Activated CD8-positive, alpha-beta T cell treated with anti-CD3 and anti-CD28 coated beads, Interleukin-2, amount 10 ng/mL, durations not matched to agents 7 days and 5 days (primary cell): ENCODE results near the gene KRTAP5-1. TPM values are rescaled to one million over a fixed set of nuclear protein-coding genes. Genes with fewer than 3 reads are reported as not detected.
"Not testable (repeated sequence)": the region's sequence is repeated elsewhere in the genome, so short reads cannot be mapped to it uniquely, and the experiment has no call there.

ENCODE experiments used
- ATAC-seq: fragments of 150-1000 bp; cut with Tn5 transposase; one replicate; pipeline ENCODE4 v1.10.0; 2021; ENCODE audit warnings: moderate library complexity
- CTCF ChIA-PET: fragments of 350-600 bp; sonication (Branson Sonifier 250); formaldehyde crosslinking; loops from one replicate; lab custom pipeline; 2021; ENCODE audit warnings: antibody characterized with exemption; lab: Charles Lee
- POLR2A ChIA-PET: fragments of 350-600 bp; sonication (Branson Sonifier 250); formaldehyde crosslinking; loops from one replicate; lab custom pipeline; 2021; ENCODE audit warnings: antibody characterized with exemption; lab: Charles Lee
- DNase-seq: peaks from one replicate; pipeline ENCODE4 v3.0.0-alpha.2; 2020
- H3K27ac Mint-ChIP-seq: one replicate; pipeline ENCODE4 v1.8.0; 2021; ENCODE audit warnings: mild to moderate bottlenecking, mixed read lengths
- H3K27me3 Mint-ChIP-seq: one replicate; pipeline ENCODE4 v1.8.0; 2021; ENCODE audit warnings: low read depth, mixed read lengths
- H3K36me3 Mint-ChIP-seq: one replicate; pipeline ENCODE4 v1.8.0; 2021; ENCODE audit warnings: low read depth, mixed read lengths
- H3K4me1 Mint-ChIP-seq: one replicate; pipeline ENCODE4 v1.8.0; 2021; ENCODE audit warnings: low read depth, mixed read lengths
- H3K4me3 Mint-ChIP-seq: one replicate; pipeline ENCODE4 v1.8.0; 2021; ENCODE audit warnings: mild to moderate bottlenecking, mixed read lengths
- H3K9me3 Mint-ChIP-seq: one replicate; pipeline ENCODE4 v1.8.0; 2022; ENCODE audit warnings: mixed read lengths; ENCODE audit not compliant: insufficient read depth
- total RNA-seq, 2 experiments: library from RNA; stranded (reverse); gene quantifications; one replicate each; pipeline ENCODE4 v1.2.3, GENCODE V29; 2021

KRTAP5-1 gene
- total RNA-seq, 2 experiments from 2014 or later: not detected

DNA sequence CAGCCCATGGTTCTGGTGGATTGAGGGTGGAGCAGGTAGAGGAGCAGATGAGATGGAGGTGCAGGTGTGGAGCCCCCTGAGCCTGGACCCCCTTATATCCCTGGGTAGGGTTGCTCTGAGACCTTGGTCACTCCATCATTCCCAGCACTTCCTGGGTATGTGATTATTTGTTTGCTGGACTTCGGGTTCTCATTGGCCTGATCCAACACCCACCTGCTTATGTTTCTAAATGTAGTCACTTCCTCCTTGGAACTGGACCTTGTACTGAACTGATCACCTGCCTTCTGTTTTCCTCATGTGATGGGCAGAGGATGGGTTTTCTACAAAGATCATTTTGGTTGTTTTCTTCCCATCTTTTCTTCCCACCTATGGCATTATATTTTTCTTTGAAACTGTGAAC lies 37.0 kb upstream of the KRTAP5-1 start, which contains the start of gene KRTAP5-4:
TSS of gene KRTAP5-4 (minus strand) at position 53 of the 400 bp plus-strand sequence. CDS start at position 8, 45 bp downstream.
- Mint-ChIP-seq H3K36me3 (no peaks in the 10 kb centered on the region), H3K4me3 (no peak within 1 kb of the TSS), H3K4me1 (no peaks in the 10 kb centered on the region), H3K9me3 (no peaks in the 10 kb centered on the region), H3K27me3 (peaks cover 8% of the 10 kb centered on the region), H3K27ac (no peak within 1 kb of the TSS)
- ChIA-PET POLR2A (no interaction called here), CTCF (interaction anchor here (0.7 kb wide), 1 partner anchor 247 kb away, joined by 3 read pairs; no protein-coding TSS in a partner anchor)
- no peak for ATAC-seq
- DNase-seq: no peak

DNA sequence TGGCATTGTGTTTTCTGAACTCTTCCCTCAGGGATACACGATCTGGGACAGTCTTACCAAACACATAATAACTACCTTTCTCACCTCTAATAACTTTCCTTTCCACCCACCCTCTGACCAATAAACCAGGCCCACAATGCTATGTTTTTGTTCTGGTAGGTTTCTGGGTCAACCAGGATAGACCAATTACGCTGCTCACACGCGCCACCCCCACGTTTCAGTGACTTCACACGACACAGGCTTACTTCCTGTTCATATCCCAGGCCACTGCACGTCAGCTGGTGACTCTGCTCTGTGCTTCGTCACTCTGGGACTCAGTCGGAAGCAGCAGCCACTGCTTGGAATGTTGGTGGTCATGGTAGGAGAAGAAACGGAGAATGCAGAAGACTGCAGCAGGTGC lies 34.4 kb upstream of the KRTAP5-1 start:
- DNase-seq: no peak
- no peaks in the 10 kb centered on the region for H3K4me1 Mint-ChIP-seq

DNA sequence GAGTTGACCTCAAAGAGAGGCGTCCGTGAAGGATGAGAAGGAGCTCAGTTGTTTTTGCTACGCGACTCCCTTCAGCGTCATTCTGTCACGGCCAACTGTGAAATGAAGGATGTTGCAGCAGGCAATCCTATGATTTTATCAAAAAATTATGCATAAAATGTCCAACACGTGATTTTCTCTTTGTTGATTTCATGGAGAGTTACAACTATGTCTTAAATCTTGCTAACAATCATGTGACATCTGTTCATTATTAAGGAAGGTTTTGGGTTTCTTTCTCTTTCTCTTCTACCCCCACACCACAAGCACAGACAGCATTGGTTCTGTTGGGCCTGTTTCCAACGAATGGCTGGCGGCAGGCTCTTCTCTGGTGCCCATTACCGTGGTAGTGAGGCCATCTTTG lies 33.1 kb upstream of the KRTAP5-1 start:
- ATAC-seq (no peak), DNase-seq (no peak)
- POLR2A ChIA-PET: no interaction called here
- H3K27me3 Mint-ChIP-seq: peaks cover 7% of the 10 kb centered on the region
- no peak overlapping the region for H3K4me3 Mint-ChIP-seq
- H3K27ac Mint-ChIP-seq: no peak overlapping the region
- CTCF ChIA-PET: interaction anchor here (2.0 to 2.2 kb wide), 2 partner anchors 22 to 72 kb away, joined by 6 to 8 read pairs; no protein-coding TSS in a partner anchor
- no peaks in the 10 kb centered on the region for H3K9me3 Mint-ChIP-seq
- no peaks in the 10 kb centered on the region for H3K36me3 Mint-ChIP-seq
- no peaks in the 10 kb centered on the region for H3K4me1 Mint-ChIP-seq

More for the DNA sequence above, 34.4 kb upstream of the KRTAP5-1 start:
- no peaks in the 10 kb centered on the region for H3K36me3 Mint-ChIP-seq
- H3K27ac Mint-ChIP-seq: no peak overlapping the region
- H3K9me3 Mint-ChIP-seq: no peaks in the 10 kb centered on the region
- POLR2A ChIA-PET: interaction anchor here (0.6 kb wide), 1 partner anchor 517 kb away, joined by 3 read pairs; no protein-coding TSS in a partner anchor
- ATAC-seq: peak; percentile 39
- CTCF ChIA-PET: interaction anchor here (0.8 to 2.0 kb wide), 3 partner anchors 21 to 862 kb away, joined by 3 to 8 read pairs (median 4); no protein-coding TSS in a partner anchor
- H3K4me3 Mint-ChIP-seq: no peak overlapping the region
- H3K27me3 Mint-ChIP-seq: peaks cover 11% of the 10 kb centered on the region

DNA sequence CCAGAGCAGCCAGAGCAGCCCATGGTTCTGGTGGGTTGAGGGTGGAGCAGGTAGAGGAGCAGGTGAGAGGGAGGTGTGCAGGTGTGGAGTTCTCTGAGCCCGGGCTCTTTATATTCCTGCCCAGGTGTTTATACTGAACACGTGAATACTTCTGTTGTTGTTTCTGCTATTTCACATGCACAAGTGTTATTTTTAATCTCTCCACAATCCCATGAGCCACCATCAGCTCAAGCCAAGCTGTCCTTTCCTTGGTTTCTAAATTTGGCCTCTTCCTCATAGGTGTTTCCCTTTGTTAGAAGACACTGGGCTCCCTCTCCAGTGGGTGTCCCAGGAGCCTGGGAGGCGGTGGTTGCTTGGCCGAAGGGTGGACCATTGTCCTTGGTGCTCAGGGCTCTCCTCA lies 23.3 kb upstream of the KRTAP5-1 start, which contains the start of gene KRTAP5-3:
TSS of gene KRTAP5-3 (minus strand) at position 101 of the 400 bp plus-strand sequence. CDS start at position 23, 78 bp downstream.
- Mint-ChIP-seq H3K4me1 (no peaks in the 10 kb centered on the region), H3K36me3 (no peaks in the 10 kb centered on the region), H3K4me3 (no peak within 1 kb of the TSS), H3K9me3 (no peaks in the 10 kb centered on the region), H3K27ac (no peak within 1 kb of the TSS), H3K27me3 (peaks cover 11% of the 10 kb centered on the region)
- DNase-seq: no peak
- CTCF ChIA-PET: no interaction called here
- no peak for ATAC-seq
- POLR2A ChIA-PET: no interaction called here

DNA sequence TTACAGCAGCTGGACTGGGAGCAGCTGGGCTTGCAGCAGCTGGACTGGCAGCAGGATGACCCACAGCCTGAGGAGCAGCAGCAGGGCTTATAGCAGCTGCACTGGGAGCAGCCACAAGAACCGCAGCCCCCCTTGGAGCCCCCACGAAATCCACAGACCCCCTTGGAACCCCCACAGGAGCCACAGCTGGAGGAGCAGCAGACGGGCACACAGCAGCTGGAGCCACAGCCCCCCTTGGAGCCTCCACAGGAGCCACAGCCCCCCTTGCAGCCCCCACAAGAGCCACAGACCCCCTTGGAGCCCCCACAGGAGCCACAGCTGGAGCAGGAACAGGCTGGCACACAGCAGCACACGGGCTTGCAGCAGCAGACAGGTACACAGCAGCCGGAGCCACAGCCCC lies 22.8 kb upstream of the KRTAP5-1 start:
- CTCF ChIA-PET, H3K4me3 Mint-ChIP-seq, POLR2A ChIA-PET, H3K9me3 Mint-ChIP-seq, DNase-seq, ATAC-seq, H3K27ac Mint-ChIP-seq, H3K4me1 Mint-ChIP-seq, H3K36me3 Mint-ChIP-seq: not testable (repeated sequence)
- H3K27me3 Mint-ChIP-seq: peaks cover 15% of the 10 kb centered on the region

DNA sequence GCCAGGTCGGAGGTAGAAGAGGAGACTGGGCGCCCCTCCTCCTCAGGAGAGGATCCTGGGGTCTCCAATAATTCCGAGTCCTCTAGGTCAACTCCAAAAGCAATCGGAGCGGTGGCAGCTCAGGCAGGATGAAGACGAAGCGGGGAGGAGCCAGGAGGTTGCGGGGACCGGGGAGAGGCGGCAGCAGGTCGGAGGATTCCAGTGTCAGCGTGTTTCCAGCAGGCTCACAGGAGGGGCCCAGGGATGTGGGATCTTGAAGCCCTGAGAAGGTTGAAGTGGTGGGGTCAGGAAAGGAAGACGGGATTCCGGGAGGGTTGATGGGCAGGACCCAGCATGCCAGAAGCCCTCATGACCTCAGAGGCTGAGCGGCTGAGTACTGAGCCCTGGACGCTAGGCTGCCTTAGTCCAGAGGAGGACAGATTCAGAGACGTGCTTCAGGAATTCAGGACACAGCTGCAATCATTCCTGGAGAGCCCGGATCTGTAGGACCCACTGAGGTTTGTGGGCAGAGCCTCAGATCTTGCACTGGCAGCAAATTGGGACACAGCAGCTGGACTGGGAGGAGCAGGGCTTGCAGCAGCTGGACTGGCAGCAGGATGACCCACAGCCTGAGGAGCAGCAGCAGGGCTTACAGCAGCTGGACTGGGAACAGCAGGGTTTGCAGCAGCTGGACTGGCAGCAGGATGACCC lies 22.2 kb upstream of the KRTAP5-1 start:
- H3K36me3 Mint-ChIP-seq, H3K9me3 Mint-ChIP-seq, DNase-seq, H3K27ac Mint-ChIP-seq, POLR2A ChIA-PET, H3K4me3 Mint-ChIP-seq, H3K4me1 Mint-ChIP-seq, CTCF ChIA-PET, ATAC-seq: not testable (repeated sequence)
- H3K27me3 Mint-ChIP-seq: peaks cover 19% of the 10 kb centered on the region

DNA sequence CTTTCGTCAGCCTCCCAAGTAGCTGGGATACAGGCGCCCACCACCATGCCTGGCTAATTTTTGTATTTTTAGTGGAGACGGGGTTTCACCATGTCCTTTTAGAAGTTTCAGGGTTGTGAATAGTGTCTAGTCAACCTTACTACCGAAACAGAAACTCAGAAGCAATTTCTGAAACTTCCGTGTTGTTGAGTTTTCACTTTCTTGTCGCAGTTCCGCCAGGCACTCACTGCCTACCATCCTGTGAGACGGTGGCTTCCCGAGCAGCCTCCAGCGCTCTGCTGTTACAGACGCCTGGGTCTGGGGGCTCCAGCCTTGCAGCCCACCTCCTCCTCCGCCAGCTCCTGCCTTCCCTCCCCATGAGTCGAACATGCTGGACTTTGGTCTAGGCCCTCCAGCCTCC lies 20.8 kb upstream of the KRTAP5-1 start:
- ATAC-seq, POLR2A ChIA-PET, H3K27ac Mint-ChIP-seq, DNase-seq, H3K36me3 Mint-ChIP-seq, H3K4me1 Mint-ChIP-seq, H3K9me3 Mint-ChIP-seq, H3K4me3 Mint-ChIP-seq: not testable (repeated sequence)
- CTCF ChIA-PET: interaction anchor here (1.1 to 1.3 kb wide), 2 partner anchors 11 to 47 kb away, joined by 3 read pairs; no protein-coding TSS in a partner anchor
- H3K27me3 Mint-ChIP-seq: peaks cover 26% of the 10 kb centered on the region

DNA sequence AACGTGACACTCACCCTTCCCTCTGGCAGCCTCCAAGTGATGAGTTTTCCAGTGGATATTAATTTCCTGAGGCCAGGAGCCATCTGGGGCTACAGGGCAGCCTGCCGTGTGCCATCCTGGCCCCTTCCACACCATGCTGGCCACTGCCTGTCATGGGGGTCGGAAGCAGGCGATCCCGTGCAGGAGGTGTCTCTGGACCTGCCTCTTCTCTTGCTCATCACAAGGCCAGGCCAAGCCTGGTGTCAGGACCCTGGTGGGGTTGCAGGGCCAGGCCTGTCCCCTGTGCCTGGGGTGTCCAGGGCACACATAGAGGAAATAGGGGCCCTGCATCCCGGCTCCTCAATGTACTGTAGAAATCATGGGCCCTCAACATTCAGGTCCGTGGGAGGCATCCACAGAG lies 19.6 kb upstream of the KRTAP5-1 start:
- H3K4me1 Mint-ChIP-seq: no peaks in the 10 kb centered on the region
- CTCF ChIA-PET: interaction anchor here (1.1 to 1.3 kb wide), 2 partner anchors 10 to 48 kb away, joined by 3 read pairs; no protein-coding TSS in a partner anchor
- H3K4me3 Mint-ChIP-seq: no peak overlapping the region

DNA sequence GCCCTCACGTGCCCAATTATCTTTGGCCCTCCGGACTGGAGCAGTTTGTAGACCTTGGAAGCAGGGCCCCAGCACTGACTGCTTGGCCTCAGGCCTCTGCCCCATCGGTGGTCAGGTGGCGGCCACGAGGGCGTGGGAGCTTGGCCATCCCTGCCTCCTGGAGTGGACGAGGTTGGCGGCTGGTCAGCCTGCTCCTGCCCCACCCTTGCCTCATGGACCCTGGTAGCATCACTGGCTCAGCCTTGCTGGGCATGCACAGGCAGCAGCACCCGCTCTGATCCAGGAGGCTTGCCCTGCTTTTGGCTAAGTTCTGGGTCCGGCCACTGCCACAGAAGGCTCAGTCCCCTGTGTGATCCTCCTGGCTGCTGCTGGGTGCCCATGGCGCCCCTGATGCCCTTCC lies 19.1 kb upstream of the KRTAP5-1 start:
- H3K27ac Mint-ChIP-seq: no peak overlapping the region
- peaks cover 39% of the 10 kb centered on the region for H3K27me3 Mint-ChIP-seq
- DNase-seq (no peak), ATAC-seq (no peak)
- ChIA-PET CTCF (no interaction called here), POLR2A (no interaction called here)
- H3K4me1 Mint-ChIP-seq: no peaks in the 10 kb centered on the region
- no peak overlapping the region for H3K4me3 Mint-ChIP-seq
- no peaks in the 10 kb centered on the region for H3K36me3 Mint-ChIP-seq
- H3K9me3 Mint-ChIP-seq: no peaks in the 10 kb centered on the region

More for the DNA sequence above, 19.6 kb upstream of the KRTAP5-1 start:
- Mint-ChIP-seq H3K27ac (no peak overlapping the region), H3K27me3 (peaks cover 33% of the 10 kb centered on the region), H3K36me3 (no peaks in the 10 kb centered on the region), H3K9me3 (no peaks in the 10 kb centered on the region)
- POLR2A ChIA-PET: no interaction called here
- ATAC-seq (no peak), DNase-seq (no peak)

DNA sequence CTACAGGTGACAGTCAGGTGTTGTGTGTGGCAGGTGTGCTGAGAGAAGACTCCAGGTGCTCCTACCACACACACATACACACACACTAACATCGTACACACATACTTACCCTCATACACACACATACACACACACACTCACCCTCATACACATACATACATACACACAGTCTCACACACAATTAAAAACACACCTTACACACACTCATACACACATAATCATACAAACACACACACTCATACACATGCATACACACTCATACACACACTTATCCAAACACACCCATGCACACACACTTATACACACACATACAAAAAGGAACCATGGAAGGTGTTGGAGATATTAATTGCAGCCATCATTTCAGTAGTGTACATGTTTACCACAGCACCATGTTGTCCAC lies 18.5 kb upstream of the KRTAP5-1 start:
- Mint-ChIP-seq H3K4me1 (no peaks in the 10 kb centered on the region), H3K4me3 (no peak overlapping the region), H3K36me3 (no peaks in the 10 kb centered on the region), H3K27ac (no peak overlapping the region), H3K27me3 (peaks cover 41% of the 10 kb centered on the region), H3K9me3 (no peaks in the 10 kb centered on the region)
- ATAC-seq: no peak
- ChIA-PET POLR2A (no interaction called here), CTCF (no interaction called here)
- no peak for DNase-seq

DNA sequence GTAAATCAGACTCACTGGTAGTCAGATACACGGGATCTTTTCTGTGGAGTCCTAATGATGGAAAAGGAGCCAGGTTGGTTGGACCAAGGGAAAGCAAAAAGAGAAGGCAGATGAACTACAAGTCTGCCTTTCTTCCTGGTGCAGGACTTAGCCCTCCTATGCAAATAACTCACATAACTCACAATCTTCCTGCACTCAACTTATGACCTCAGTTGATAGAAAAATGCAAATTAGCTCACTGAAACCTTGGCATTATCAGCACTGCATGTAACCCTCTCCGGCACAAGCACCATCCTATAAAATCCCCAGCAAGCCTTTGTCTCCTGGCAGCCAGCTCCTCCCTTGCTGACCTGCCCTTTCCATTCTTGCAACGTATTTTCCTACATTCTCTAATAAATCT lies 16.6 kb upstream of the KRTAP5-1 start:
- H3K36me3 Mint-ChIP-seq, POLR2A ChIA-PET, H3K4me1 Mint-ChIP-seq, H3K27ac Mint-ChIP-seq, H3K4me3 Mint-ChIP-seq, ATAC-seq, DNase-seq, H3K9me3 Mint-ChIP-seq: not testable (repeated sequence)
- H3K27me3 Mint-ChIP-seq: peaks cover 42% of the 10 kb centered on the region
- CTCF ChIA-PET: interaction anchor here (2.0 kb wide), 1 partner anchor 27 kb away, joined by 7 read pairs; no protein-coding TSS in a partner anchor

DNA sequence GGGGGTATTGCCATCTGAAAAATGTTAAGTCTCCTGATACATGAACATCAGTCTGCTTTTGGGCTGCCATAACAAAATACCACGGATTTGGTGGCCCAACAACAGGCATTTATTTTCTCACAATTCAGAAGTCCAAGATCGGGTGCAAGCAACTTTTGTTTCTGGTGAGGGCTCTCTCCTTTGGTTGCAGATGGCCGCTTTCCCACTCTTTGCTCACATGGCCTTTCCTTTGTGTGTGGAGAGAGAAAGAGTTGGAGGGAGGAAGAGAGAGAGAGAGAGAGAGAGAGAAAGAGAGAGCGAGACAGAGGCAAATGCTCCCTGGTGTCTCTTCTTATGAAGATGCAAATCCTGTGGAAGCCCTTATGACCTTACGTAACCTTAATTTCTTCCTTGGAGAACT lies 15.5 kb upstream of the KRTAP5-1 start:
- no peak overlapping the region for H3K27ac Mint-ChIP-seq
- H3K27me3 Mint-ChIP-seq: peaks cover 40% of the 10 kb centered on the region
- no peak for DNase-seq
- ATAC-seq: no peak
- H3K4me3 Mint-ChIP-seq: no peak overlapping the region
- no peaks in the 10 kb centered on the region for H3K4me1 Mint-ChIP-seq
- no peaks in the 10 kb centered on the region for H3K9me3 Mint-ChIP-seq
- no peaks in the 10 kb centered on the region for H3K36me3 Mint-ChIP-seq
- ChIA-PET POLR2A (no interaction called here), CTCF (interaction anchor here (2.0 kb wide), 1 partner anchor 26 kb away, joined by 7 read pairs; no protein-coding TSS in a partner anchor)
